Vagina (tissue), 2 donors: Measurements from ENCODE around the gene TSC2. TPM values are rescaled to one million over a fixed set of nuclear protein-coding genes. Genes with fewer than 3 reads are reported as not detected.

Experiments
- DNase-seq, 2 donors: peaks; one replicate each; pipeline ENCODE4 v3.0.0-alpha.2; 2017; ENCODE audit errors: extremely low spot score in 2 of 2
- H3K27ac ChIP-seq: fragments of 200-600 bp; sonication (generic); one replicate; pipeline ENCODE4 v1.5.1; 2019
- H3K27me3 ChIP-seq: fragments of 200-600 bp; sonication (generic); one replicate; pipeline ENCODE4 v1.5.1; 2019
- H3K36me3 ChIP-seq, 2 donors: fragments of 200-600 bp; sonication (generic); one replicate each; pipeline ENCODE4 v1.5.1; 2017 to 2019
- H3K4me1 ChIP-seq: fragments of 200-600 bp; sonication (generic); one replicate; pipeline ENCODE4 v1.5.1; 2019
- H3K4me3 ChIP-seq, 2 donors: fragments of 200-600 bp; sonication (generic); 1 replicate in 1 of 2; 2 replicates in 1 of 2; pipeline ENCODE4 v1.5.1; 2016 to 2019
- H3K9me3 ChIP-seq: fragments of 200-600 bp; sonication (generic); one replicate; pipeline ENCODE4 v1.5.1; 2019
- CTCF ChIP-seq, 3 experiments: fragments of 450-650 bp in 2 of 3; fragments of 200-600 bp in 1 of 3; sonication (generic) in 1 of 3; IDR thresholded peaks; one replicate each; pipeline ENCODE4 v1.5.1; 2017 to 2019; ENCODE audit warnings: antibody characterized with exemption in 3 of 3, mild to moderate bottlenecking in 2 of 3, moderate library complexity in 2 of 3
- POLR2A ChIP-seq, 2 donors: fragments of 450-650 bp; IDR thresholded peaks; one replicate each; pipeline ENCODE4 v1.6.1; 2017; ENCODE audit warnings: antibody characterized with exemption in 2 of 2, mild to moderate bottlenecking in 2 of 2, moderate library complexity in 2 of 2
- POLR2AphosphoS5 ChIP-seq, 2 donors: sonication (generic); formaldehyde crosslinking; IDR thresholded peaks; one replicate each; pipeline ENCODE4 v1.9.0; 2017; ENCODE audit warnings: antibody characterized with exemption in 2 of 2, mild to moderate bottlenecking in 2 of 2, low read depth in 1 of 2; ENCODE audit not compliant: insufficient read depth in 1 of 2
- intact Hi-C: fragments of 100-400 bp; cut with DNase I; formaldehyde crosslinking; loops from one replicate; pipeline ENCODE4 v1.15.1; 2023
- total RNA-seq: library from RNA; depleted of rRNA; stranded (reverse); fragments of >200 nt; gene quantifications from one replicate; pipeline ENCODE4 v1.2.3, GENCODE V29; 2016

TSC2 gene
- total RNA-seq, 1 donor from 2014 or later: 78.6 TPM

- TF ChIP-seq CTCF (IDR thresholded peaks at IDR 0.05) (no peak), POLR2AphosphoS5 (IDR thresholded peaks at IDR 0.05; ENCODE audit: insufficient read depth in 1 of 2, low read depth in 1 of 2) (no peak), POLR2A (IDR thresholded peaks at IDR 0.05) (no peak)
- H3K27me3 ChIP-seq: no peaks in the 10 kb centered on the region
- intact Hi-C loops: no loop called here
- peaks cover 93% of the 10 kb centered on the region for H3K4me1 ChIP-seq
- no peak overlapping the region for H3K4me3 ChIP-seq
- peak overlapping the region; percentile 91 for H3K27ac ChIP-seq
- H3K9me3 ChIP-seq: no peaks in the 10 kb centered on the region
- no peak for DNase-seq
- no peaks in the 10 kb centered on the region for H3K36me3 ChIP-seq
Measured at GRCh38 chr16:2037115-2037514, 10.7 kb upstream of the TSC2 start.

- TF ChIP-seq CTCF (IDR thresholded peaks at IDR 0.05): no peak
- peak in 1 of 2 donors; percentile 59 for TF ChIP-seq POLR2AphosphoS5 (IDR thresholded peaks at IDR 0.05; ENCODE audit: insufficient read depth in 1 of 2, low read depth in 1 of 2)
- peak in 1 of 2 donors; percentile 16 for TF ChIP-seq POLR2A (IDR thresholded peaks at IDR 0.05)
- Histone ChIP-seq H3K36me3 (no peaks in the 10 kb centered on the region), H3K27me3 (no peaks in the 10 kb centered on the region), H3K27ac (peak overlapping the region; percentile 91), H3K9me3 (no peaks in the 10 kb centered on the region), H3K4me1 (peaks cover 93% of the 10 kb centered on the region), H3K4me3 (peak overlapping the region in 1 of 2 donors; percentile 18)
- DNase-seq: no peak
- intact Hi-C loops: no loop called here
Measured at GRCh38 chr16:2037647-2038381, 10.0 kb upstream of the TSC2 start.

- H3K4me1 ChIP-seq: peaks cover 93% of the 10 kb centered on the region
- DNase-seq: no peak
Measured at GRCh38 chr16:2038382-2039231, 9.2 kb upstream of the TSC2 start.

GRCh38 chr16:2039274-2040031, 8.3 kb upstream of the TSC2 start:
- H3K36me3 ChIP-seq: peaks cover 0 to 8% of the 10 kb centered on the region in 2 donors
- H3K27me3 ChIP-seq: no peaks in the 10 kb centered on the region
- H3K27ac ChIP-seq: peak overlapping the region; percentile 91
- DNase-seq: no peak
- TF ChIP-seq POLR2AphosphoS5 (IDR thresholded peaks at IDR 0.05; ENCODE audit: insufficient read depth in 1 of 2, low read depth in 1 of 2) (peak in 1 of 2 donors; percentile 62), POLR2A (IDR thresholded peaks at IDR 0.05) (no peak), CTCF (IDR thresholded peaks at IDR 0.05) (no peak)
- H3K4me1 ChIP-seq: peaks cover 92% of the 10 kb centered on the region
- intact Hi-C loops: loop anchor here (10.0 kb wide), 1 partner anchor 885 kb away; the partner anchor contains the start of gene CACNA1H
- no peaks in the 10 kb centered on the region for H3K9me3 ChIP-seq
- peak overlapping the region in 1 of 2 donors; percentile 18 for H3K4me3 ChIP-seq

More at GRCh38 chr16:2038382-2039231, 9.2 kb upstream of the TSC2 start:
- peaks cover 0 to 4% of the 10 kb centered on the region in 2 donors for H3K36me3 ChIP-seq
- no peaks in the 10 kb centered on the region for H3K9me3 ChIP-seq
- peak overlapping the region; percentile 6 to 18 for H3K4me3 ChIP-seq
- TF ChIP-seq CTCF (IDR thresholded peaks at IDR 0.05): no peak
- TF ChIP-seq POLR2A (IDR thresholded peaks at IDR 0.05): no peak
- no peak for TF ChIP-seq POLR2AphosphoS5 (IDR thresholded peaks at IDR 0.05; ENCODE audit: insufficient read depth in 1 of 2, low read depth in 1 of 2)
- peak overlapping the region; percentile 91 for H3K27ac ChIP-seq
- no peaks in the 10 kb centered on the region for H3K27me3 ChIP-seq
- intact Hi-C loops: no loop called here
